Brain pericyte (primary cell): ENCODE results near the gene POLN.
"Not testable (repeated sequence)": the region's sequence is repeated elsewhere in the genome, so short reads cannot be mapped to it uniquely, and the experiment has no call there.

Experiments
- DNase-seq: peaks from one replicate; pipeline ENCODE4 v3.0.0-alpha.2; 2012; ENCODE audit warnings: low read depth, low spot score

Gene POLN

GRCh38 chr4:2275546-2276251 lies 33.8 kb upstream of the POLN start:
- DNase-seq = no peak

DNA sequence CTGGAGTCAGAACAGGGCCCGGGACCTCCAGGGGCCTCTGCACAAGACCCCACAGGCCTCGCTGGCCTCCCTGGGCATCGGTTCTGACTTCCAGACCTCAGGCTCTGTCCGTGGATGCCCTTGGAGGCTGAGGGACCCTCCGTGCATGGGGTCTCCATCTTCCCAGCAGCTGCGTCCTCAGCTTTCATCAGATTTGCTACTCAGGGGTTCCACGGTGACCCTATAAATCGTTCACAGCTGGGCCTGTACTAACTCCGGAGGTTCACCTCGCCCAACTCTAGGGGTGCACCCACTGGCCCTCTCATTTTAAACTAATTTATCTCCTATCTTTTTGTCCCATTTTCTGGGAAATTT lies 33.1 kb upstream of the POLN start:
- DNase-seq = not testable (repeated sequence)

DNA sequence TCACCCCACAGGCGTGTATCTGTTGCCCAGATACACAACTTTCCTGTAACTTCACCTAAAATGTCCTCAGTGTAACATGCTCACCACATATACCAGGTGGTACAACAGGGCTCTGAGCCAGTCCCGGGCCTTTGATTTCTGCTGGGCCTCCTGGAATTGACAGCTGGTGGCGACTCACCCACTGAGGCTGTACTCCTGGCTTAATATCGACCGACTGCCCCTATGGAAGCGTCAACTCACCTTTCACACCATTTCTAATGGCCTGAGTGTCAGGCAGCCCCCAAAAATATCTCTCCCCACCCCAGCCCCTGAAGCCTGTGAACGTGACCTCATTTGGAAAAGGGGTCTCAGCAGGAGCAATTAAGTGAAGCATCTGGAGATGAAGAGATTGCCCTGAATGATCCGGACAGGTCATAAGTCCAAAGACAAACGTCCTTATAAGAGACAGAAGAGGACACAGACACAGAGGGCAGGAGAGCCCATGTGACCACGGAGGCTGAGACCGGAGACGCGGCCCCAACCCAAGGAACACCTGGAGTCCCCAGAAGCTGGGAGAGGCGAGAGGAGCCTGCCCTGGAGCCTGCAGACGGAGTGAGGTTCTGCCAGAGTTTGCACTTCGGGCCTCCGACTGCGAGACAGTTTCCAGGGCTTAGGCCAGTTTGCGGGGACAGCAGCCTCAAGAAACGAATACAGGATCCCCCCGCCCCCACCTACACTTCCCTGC lies 32.6 kb upstream of the POLN start:
- DNase-seq = no peak

GRCh38 chr4:2273657-2274319 lies 31.9 kb upstream of the POLN start:
- DNase-seq = no peak

DNA sequence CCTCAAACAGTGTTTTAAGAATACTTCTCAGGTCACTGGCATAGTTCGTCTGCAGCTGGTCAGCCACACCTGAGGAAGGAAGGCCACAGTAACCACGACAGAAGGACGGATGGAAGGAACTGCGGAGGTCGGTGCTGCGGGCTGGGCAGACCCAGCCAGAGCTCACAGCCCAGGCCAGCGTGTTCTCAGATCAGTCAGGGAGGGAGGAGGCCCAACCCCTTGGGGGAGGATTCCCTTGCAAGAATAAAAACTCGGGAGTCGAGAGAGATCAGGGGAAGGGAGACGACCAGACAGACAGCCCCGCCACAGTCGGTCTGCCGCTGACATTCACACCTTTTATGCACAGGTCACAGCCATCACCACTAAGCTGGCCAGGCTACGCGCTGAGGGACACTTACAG lies 31.3 kb upstream of the POLN start:
- DNase-seq = no peak

DNA sequence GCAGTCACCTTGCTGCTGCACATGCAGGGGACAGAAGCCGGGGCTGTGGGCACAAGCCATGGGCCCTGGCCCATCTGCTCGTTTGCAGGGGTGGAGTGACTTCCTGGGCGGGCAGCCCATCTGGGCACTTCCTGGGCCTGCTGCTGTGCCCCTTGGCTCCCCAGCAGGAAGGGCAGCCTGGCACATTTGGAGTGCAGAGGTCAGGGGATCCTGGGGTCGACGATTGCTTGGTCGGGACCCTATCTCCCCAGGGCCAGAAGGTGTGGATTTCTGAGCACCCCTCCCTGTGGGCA lies 30.9 kb upstream of the POLN start:
- no peak for DNase-seq

- no peak for DNase-seq
Measured at GRCh38 chr4:2272026-2272827, 30.3 kb upstream of the POLN start.

- DNase-seq = no peak
Measured at GRCh38 chr4:2271279-2272025, 29.5 kb upstream of the POLN start.

DNA sequence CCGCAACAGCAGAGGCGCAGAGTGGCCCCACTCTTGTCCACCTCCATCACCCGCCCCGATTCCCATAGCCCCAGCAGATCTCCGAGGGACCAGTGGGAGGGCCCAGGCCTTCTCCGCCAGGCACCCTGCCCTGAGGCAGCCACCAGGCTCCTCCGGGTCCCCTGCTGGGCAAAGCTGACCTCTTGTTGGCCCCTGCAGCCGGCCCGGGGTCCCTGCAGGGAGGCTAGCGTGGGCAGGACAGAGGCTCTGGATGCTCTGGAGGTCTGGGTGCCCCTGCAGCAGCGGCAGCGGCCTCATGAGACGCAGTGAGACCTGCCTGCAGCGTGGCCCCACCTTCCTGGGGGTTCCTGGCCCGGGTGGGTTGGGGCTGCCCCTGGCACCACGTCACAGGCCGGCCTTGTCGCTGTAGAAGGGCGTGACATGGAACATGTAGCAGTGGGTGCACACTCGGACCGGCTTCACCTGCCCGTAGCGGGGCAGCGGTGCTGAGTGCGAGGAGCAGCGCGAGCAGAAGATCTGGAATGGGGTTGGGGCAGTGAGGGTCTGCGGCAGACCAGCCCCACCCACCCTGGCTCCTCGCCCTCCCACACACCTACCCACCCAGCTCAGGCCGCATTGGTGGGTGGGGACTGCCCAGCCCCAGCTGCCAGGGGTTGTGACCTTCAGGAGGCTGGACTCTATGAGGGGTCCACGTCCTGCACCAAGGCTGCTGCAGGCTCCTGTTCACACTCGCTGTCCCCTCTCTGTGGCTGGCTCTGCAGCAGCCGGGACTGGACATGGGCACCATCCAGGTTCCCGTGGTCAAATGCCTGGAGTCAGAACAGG lies 28.6 kb upstream of the POLN start:
- DNase-seq = no peak

DNA sequence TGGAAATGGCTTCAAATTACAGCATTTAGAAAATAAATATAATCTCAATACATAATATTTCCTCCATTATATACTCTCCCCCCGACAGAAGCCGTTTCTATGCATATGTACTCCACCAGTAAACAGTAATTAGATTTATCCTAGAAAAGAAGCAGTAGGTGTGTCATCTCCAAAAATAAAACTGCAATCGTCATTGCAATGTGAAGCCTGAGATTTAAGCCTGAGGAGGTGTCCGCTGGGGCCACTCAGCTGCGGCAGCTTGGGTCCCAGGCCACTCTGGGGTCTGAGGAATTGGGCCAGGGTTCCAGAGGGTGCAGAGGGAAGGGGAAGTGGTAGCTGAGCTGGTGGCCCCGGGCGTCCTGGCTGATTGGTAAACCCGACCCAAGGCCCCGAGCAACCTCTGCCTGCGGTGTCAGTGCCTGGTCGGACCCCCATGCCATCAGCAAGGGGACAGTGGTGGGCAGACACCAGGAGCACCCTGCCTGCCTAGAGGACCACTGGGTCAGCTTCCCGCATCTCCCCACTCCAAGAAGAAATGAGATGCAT lies 27.8 kb upstream of the POLN start:
- DNase-seq = no peak

- DNase-seq = no peak
Measured at GRCh38 chr4:2269206-2269531, 27.2 kb upstream of the POLN start.

DNA sequence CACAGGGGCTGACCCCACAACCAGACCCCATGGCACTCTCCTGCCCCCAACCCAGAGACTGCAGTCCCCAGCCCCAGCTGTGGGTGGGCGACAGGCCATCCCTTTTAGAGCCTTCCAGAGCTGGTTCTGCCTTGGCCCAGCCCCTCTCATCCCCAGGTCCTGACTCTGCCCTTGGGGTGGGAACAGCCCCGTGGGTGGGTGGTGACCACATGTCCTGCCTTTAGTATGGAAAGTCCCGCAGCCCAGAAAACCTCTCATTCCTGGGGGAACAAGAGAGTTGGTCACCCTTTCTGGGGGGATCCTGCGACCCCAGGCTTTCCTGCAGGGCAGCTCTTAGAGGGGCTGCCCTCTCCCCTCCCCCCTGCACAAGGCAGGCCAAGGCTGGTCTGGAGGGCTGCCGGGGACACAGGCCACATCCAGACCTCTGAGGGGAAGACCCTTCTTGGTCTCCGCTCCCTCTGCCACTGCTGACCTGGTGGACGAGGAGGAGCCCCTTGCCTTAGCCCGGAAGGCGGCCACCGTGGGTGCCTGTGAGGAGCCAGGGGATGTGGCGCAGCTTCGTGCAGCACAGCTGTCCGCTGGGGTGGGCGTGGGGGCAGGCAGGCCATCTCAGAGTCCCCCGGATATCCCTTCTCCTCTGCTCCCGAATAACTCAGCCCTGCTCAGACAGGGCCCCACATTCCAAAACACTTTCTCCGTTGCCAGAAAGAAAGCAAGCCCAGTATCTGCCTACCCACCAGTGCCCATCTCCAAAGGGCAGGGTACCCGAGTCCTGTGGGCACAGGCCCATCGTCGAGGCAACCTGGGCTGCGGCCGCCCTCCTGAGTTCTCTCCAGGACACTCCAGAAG lies 26.7 kb upstream of the POLN start:
- no peak for DNase-seq

GRCh38 chr4:2267841-2268240 lies 25.9 kb upstream of the POLN start:
- no peak for DNase-seq

DNA sequence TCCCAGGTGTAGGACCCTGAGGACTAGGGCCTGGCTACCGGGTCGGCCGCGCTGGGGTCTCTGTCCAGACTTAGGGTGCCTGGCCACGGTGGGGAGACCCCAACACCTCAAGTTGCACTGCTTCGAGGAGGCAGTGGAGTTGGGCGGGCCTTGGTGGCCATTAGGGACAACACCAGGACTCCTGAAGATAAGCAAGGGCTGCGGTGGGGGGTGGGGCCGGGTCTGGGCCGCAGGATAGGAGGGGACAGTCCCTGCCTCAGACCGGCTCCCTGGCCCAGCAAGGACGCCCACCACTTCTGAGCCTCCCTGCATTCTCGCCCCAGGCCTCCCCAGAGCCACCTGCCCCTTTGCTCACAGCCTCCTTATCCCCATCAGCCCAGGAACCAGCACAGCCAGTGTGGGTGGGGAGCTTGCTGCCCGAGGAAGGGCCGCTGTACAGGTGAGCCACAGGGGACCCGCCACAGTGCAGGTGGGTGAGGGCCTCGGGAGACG lies 25.4 kb upstream of the POLN start:
- no peak for DNase-seq

GRCh38 chr4:2266821-2267220 lies 24.9 kb upstream of the POLN start:
- DNase-seq = no peak

DNA sequence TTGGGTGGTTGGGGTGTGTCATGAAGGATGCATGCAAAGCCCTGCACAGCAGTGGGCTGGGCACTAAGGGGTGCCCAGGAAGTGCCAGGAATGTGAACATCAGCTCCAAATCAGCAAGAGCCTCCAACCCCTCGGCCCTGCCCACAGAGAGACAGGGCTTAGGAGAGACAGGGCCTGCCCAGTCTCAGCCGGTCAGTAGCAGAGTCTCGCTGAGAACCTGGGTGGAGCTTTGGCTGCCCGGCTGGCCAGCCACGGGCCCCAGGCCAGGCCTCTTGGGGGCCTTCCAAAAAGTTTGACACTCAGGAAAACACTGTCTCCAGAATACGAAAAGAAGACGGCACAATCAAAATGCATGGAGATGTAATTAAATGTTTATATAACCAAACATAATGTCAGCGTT lies 24.3 kb upstream of the POLN start:
- DNase-seq = no peak

DNA sequence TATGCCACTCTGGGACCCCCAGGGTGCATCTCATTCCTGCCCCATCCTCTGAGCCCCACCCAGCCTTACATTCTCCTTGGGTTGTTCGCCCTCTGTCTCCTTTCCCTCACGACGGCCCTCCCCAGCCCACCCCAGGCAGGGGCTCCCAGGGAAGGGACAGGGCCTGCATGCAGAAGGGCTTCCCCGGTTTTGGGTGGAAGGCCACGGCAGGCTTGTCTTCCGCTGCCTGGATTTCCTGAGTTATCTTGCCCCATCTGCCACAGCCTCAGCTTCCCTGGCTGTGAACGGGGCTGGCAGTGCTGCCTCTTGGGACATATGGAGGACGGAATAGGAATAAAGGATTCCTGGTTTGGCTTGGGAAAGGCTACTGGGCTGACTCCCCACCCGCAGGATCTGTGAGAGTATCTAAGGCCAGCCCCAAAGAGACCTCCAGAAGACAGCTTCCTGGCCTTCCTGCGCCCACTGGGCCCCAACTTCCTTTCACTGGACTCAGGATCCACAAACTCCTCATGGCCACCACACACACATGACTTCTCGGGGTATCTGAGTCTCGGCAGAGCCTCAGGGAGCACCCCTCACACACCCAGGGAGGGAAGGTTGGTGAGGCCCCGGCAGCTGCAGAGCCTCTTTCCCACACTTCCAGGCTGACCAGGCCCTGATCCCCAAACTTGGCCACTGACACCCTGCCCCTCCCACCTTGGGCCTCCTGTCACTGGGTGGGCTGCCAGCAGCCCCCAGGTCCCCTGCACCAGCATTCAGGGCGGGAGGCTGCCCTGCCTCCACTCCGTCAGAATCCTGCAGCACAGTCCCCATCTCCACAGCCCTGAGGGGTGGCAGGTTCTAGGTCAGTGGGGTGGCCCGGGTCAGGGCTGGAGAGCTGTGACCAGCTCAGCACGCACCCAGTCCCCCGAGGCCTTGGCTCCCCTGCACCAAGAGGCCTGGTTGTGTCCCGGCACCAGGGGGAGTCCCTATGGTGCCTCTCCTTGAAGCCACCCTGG lies 23.5 kb upstream of the POLN start:
- no peak for DNase-seq

- DNase-seq = no peak
Measured at GRCh38 chr4:2264481-2265041, 22.6 kb upstream of the POLN start.
